Bronchial epithelial cell (primary cell): Measurements from ENCODE around the gene NID1. TPM values are rescaled to one million over a fixed set of nuclear protein-coding genes. Genes with fewer than 3 reads are reported as not detected.

Source experiments
- DNase-seq: peaks from one replicate; pipeline ENCODE4 v3.0.0-alpha.2; 2010; ENCODE audit warnings: low read depth
- FAIRE-seq: peaks from 2 replicates; lab custom pipeline; 2011; peaks lifted over from hg19 to GRCh38; lab: Jason Lieb, UNC
- H3K27me3 ChIP-seq: 2 replicates; pipeline ENCODE4 v1.5.1; 2011; ENCODE audit warnings: low read length; ENCODE audit not compliant: control insufficient read depth, insufficient read depth
- H3K36me3 ChIP-seq: 2 replicates; pipeline ENCODE4 v1.5.1; 2011; ENCODE audit warnings: low read length; ENCODE audit not compliant: control insufficient read depth, insufficient read depth
- H3K4me3 ChIP-seq: 2 replicates; pipeline ENCODE4 v1.5.1; 2011; ENCODE audit warnings: mild to moderate bottlenecking, low read depth, low read length, control low read depth
- total RNA-seq: library from RNA; depleted of rRNA; stranded (reverse); fragments of >200 nt; gene quantifications from 2 replicates; pipeline ENCODE4 v1.2.1, GENCODE V29; 2014
- TF ChIP-seq, protein P1 (sequence below): IDR thresholded peaks from 2 replicates; pipeline ENCODE4 v1.5.1; 2011; ENCODE audit warnings: mild to moderate bottlenecking, moderate library complexity, low read length, control low read depth, inconsistent platforms; ENCODE audit not compliant: insufficient read depth, severe bottlenecking

The NID1 gene
- total RNA-seq, 1 donor from 2014 or later: 1.3 TPM

DNA sequence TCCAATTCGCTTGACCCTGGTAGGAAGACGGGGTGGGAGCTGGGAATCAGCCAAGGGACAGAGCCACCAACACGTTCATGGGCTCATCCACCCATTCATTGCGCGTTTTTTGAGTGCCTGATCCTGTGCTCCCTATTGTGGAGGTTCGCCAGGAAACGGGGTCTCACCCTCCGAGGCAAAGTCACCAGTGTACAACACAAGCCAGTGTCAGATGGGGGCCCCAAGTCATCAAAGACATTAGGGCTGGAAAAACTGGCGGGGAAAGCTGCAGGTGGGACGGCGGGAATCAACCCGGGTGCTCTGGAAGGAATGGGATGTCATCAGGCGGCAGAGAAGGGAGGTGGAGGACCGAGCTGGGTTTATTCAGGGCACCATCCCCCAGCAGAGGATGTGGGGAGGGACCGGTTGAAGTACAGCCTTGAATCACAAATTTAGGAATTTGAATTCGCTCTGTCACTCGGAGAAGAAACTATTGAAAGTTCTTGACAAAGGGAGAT lies 667 bp upstream of the NID1 start:
- no peak for FAIRE-seq
- TF ChIP-seq, protein P1, sequence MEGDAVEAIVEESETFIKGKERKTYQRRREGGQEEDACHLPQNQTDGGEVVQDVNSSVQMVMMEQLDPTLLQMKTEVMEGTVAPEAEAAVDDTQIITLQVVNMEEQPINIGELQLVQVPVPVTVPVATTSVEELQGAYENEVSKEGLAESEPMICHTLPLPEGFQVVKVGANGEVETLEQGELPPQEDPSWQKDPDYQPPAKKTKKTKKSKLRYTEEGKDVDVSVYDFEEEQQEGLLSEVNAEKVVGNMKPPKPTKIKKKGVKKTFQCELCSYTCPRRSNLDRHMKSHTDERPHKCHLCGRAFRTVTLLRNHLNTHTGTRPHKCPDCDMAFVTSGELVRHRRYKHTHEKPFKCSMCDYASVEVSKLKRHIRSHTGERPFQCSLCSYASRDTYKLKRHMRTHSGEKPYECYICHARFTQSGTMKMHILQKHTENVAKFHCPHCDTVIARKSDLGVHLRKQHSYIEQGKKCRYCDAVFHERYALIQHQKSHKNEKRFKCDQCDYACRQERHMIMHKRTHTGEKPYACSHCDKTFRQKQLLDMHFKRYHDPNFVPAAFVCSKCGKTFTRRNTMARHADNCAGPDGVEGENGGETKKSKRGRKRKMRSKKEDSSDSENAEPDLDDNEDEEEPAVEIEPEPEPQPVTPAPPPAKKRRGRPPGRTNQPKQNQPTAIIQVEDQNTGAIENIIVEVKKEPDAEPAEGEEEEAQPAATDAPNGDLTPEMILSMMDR: no peak
- DNase-seq: no peak
- no peaks in the 10 kb centered on the region for H3K36me3 ChIP-seq
- H3K27me3 ChIP-seq: peaks cover 16% of the 10 kb centered on the region
- peak overlapping the region; percentile 31 for H3K4me3 ChIP-seq

DNA sequence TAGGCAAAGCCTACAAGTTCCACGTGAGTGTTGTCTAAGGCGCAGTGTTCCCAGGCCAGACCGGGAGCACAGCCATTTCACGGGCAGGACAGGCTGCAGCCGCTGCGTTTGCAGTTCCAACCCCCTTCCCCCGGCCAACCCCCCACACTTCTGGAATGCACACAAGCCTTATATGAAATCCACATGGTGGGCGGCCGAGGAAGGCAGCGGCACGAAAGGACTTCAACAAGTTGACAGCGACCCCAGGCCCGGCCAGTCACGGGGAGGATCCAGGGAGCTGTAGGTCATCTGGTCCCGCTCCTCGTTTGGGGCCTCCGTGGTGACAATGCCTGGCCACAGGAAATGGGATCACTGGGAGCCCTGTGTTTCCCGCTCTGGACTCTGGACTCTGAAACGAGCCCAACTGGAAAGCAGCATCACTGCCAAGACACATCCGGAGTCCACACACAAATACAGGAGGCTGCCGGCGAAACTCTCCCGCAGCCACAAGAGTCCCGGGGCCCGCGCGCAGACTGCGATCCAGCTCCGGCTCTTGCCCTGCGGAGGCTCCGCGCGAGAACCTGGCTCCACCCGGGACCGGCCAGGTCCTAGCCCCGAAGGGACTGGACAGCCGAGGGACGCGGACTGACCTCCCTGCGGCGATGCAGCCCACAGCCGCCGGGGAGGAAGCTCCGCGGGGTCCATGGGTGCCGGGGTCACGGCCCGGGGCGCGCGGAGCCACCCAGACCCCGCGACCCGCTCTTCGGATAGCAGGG lies 794 bp downstream of the NID1 start:
- Histone ChIP-seq H3K27me3 (peaks cover 16% of the 10 kb centered on the region), H3K4me3 (peak overlapping the region; percentile 31), H3K36me3 (no peaks in the 10 kb centered on the region)
- DNase-seq (no peak), FAIRE-seq (no peak)
- TF ChIP-seq, protein P1: no peak

DNA sequence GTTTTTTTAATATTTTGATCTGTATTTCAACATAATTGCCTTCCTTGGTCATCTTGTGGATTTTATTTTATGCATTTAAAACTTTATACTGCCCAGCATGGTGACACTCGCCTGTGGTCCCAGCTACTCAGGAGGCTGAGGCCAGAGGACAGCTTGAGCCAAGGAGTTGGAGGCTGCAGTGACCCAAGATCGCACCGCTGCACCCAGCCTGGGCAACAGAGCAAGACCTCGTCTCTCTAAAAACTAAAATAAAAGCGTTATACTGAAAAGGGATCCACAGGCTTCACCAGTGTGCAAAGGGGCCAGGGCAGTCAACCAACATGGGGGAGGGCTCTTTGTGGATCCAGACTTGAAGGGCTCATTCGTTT lies 1.4 kb downstream of the NID1 start:
- FAIRE-seq (no peak), DNase-seq (no peak)
- no peaks in the 10 kb centered on the region for H3K36me3 ChIP-seq
- TF ChIP-seq, protein P1: no peak
- peaks cover 16% of the 10 kb centered on the region for H3K27me3 ChIP-seq
- no peak overlapping the region for H3K4me3 ChIP-seq

DNA sequence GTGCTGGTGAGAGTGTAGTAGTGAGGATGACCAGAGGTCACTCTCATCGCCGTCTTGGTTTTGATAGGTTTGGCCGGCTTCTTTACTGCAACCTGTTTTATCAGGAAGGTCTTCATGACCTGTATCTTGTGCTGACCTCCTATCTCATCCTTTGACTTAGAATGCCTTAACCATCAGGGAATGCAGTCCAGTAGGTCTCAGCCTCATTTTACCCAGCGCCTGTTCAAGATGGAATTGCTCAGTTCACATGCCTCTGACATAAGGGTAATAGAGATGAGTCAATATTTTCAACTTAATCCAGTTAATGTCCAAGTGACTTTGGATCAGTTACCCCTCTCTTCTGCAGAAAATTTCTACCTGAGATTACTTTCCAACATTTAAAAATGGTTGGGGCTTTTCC lies 4.6 kb downstream of the NID1 start:
- FAIRE-seq (no peak), DNase-seq (no peak)
- Histone ChIP-seq H3K27me3 (peaks cover 9% of the 10 kb centered on the region), H3K36me3 (no peaks in the 10 kb centered on the region), H3K4me3 (no peak overlapping the region)
- TF ChIP-seq, protein P1: no peak

DNA sequence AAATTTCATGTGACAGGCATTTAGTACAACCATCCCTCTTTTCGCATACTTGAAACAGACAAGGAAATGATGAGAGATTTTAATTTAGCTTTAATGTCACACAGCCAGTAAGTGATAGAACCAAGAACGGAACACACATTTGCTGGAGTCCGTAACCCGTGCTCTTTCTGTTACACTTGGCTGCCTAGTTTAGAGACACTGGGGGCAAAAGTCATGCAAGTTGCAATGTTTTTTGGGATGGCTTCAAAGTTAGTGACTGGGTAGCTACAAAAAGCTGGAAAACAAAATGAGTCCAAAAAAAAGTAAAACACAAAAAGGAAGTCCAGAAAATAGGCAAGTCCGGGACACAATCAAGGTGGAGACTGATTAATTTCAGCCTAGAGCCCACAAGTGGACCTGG lies 5.9 kb downstream of the NID1 start:
- DNase-seq (no peak), FAIRE-seq (no peak)
- no peak overlapping the region for H3K4me3 ChIP-seq
- no peaks in the 10 kb centered on the region for H3K36me3 ChIP-seq
- TF ChIP-seq, protein P1: no peak
- no peaks in the 10 kb centered on the region for H3K27me3 ChIP-seq
